Hepatocyte (in vitro differentiated cells): ENCODE data around the gene PKN3. TPM values are rescaled to one million over a fixed set of nuclear protein-coding genes. Genes with fewer than 3 reads are reported as not detected.

ENCODE experiments used
- DNase-seq: peaks from one replicate; pipeline ENCODE4 v3.0.0-alpha.2; 2016; ENCODE audit warnings: low spot score
- H2AFZ ChIP-seq: fragments of 200-600 bp; sonication (generic); 2 replicates; pipeline ENCODE4 v1.6.0; 2016; ENCODE audit warnings: antibody characterized with exemption, mild to moderate bottlenecking
- H3K27ac ChIP-seq: fragments of 200-600 bp; sonication (generic); 2 replicates; pipeline ENCODE4 v1.5.1; 2016; ENCODE audit warnings: mild to moderate bottlenecking
- H3K27me3 ChIP-seq: fragments of 200-600 bp; sonication (generic); 2 replicates; pipeline ENCODE4 v1.6.1; 2016
- H3K36me3 ChIP-seq: fragments of 200-600 bp; sonication (generic); replicated peaks from 2 replicates; pipeline ENCODE4 v1.5.1; 2016; ENCODE audit warnings: low read depth; ENCODE audit not compliant: insufficient read depth
- H3K4me1 ChIP-seq: fragments of 200-600 bp; sonication (generic); 2 replicates; pipeline ENCODE4 v1.5.1; 2016; ENCODE audit warnings: mild to moderate bottlenecking, moderate library complexity; ENCODE audit not compliant: insufficient read depth
- H3K4me2 ChIP-seq: fragments of 200-600 bp; sonication (generic); 2 replicates; pipeline ENCODE4 v1.6.0; 2016
- H3K4me3 ChIP-seq: fragments of 200-600 bp; sonication (generic); 2 replicates; pipeline ENCODE4 v1.5.1; 2016; ENCODE audit warnings: mild to moderate bottlenecking
- H3K79me2 ChIP-seq: fragments of 200-600 bp; sonication (generic); 2 replicates; pipeline ENCODE4 v1.6.0; 2017; ENCODE audit warnings: mild to moderate bottlenecking
- H3K9me2 ChIP-seq: fragments of 200-600 bp; sonication (generic); replicated peaks from 2 replicates; pipeline ENCODE4 v1.6.0; 2017; ENCODE audit warnings: mild to moderate bottlenecking; ENCODE audit not compliant: insufficient read depth
- H3K9me3 ChIP-seq: fragments of 200-600 bp; sonication (generic); 2 replicates; pipeline ENCODE4 v1.5.1; 2016; ENCODE audit warnings: low read depth, mild to moderate bottlenecking
- H4K20me1 ChIP-seq: fragments of 200-600 bp; sonication (generic); 2 replicates; pipeline ENCODE4 v1.6.0; 2016; ENCODE audit warnings: mild to moderate bottlenecking; ENCODE audit not compliant: insufficient read depth, poor library complexity, severe bottlenecking
- EZH2 ChIP-seq: fragments of 200-600 bp; sonication (generic); IDR thresholded peaks from 2 replicates; pipeline ENCODE4 v1.6.1; 2016; ENCODE audit warnings: antibody characterized with exemption, mild to moderate bottlenecking, borderline replicate concordance
- EZH2phosphoT487 ChIP-seq: fragments of 200-600 bp; sonication (generic); IDR thresholded peaks from one replicate; pipeline ENCODE4 v1.6.1; 2018; ENCODE audit warnings: antibody characterized with exemption, mild to moderate bottlenecking, low read depth, moderate library complexity; ENCODE audit not compliant: unreplicated experiment, severe bottlenecking
- WGBS: methylation state at CpG from one replicate; pipeline ENCODE4 v1.1.6; 2016; ENCODE audit warnings: low lambda C conversion rate; ENCODE audit errors: missing lambda C conversion rate; 5-methylcytosine and 5-hydroxymethylcytosine counted together
- polyA plus RNA-seq: library from polyadenylated mRNA; unstranded; fragments of >200 nt; fragmentation: Nextera tagmentation; extraction: Ambion mirVana; gene quantifications from 2 replicates; pipeline ENCODE4 v1.2.1, GENCODE V29; 2016
- small RNA-seq: library from RNA; depleted of rRNA; stranded (forward); fragments of <200 nt; gene quantifications from one replicate; pipeline ENCODE3, GENCODE V24; 2014
- total RNA-seq: library from RNA; depleted of rRNA; stranded (reverse); fragments of >200 nt; gene quantifications from 2 replicates; pipeline ENCODE4 v1.2.3, GENCODE V29; 2014
- TF ChIP-seq, protein P1 (sequence below): fragments of 200-600 bp; sonication (generic); IDR thresholded peaks from 2 replicates; pipeline ENCODE4 v1.5.1; 2016; ENCODE audit warnings: antibody characterized with exemption, mild to moderate bottlenecking; ENCODE audit not compliant: poor library complexity

Gene PKN3
- total and polyA plus RNA-seq, 2 experiments from 2014 or later: 3.7 to 4.5 TPM

DNA sequence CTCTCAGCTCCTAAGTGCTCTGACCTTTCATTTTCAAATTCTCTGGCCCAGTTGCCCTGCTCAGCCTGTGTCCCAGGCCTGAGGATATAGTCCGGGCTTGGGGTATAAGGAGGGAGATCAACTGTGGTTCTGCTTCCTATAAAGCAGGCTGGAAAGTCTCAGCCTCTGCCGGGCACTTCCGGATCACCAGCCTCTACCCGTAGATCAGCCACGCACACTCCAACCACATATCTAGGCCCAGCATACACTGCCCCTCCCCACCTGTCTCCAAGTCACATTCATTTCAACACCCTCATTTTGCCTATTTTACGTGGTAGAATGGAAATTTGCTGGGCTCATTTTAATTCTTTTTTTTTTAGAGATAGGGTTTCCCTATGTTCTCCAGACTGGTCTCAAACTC lies 66.3 kb downstream of the PKN3 start:
- Histone ChIP-seq H3K4me1 (peaks cover 2% of the 10 kb centered on the region), H3K27me3 (no peaks in the 10 kb centered on the region), H3K4me2 (no peak overlapping the region), H3K27ac (no peak overlapping the region), H4K20me1 (peaks cover 3% of the 10 kb centered on the region), H2AFZ (no peak overlapping the region), H3K36me3 (no peaks in the 10 kb centered on the region), H3K9me2 (no peaks in the 10 kb centered on the region), H3K79me2 (peaks cover 50% of the 10 kb centered on the region), H3K4me3 (no peak overlapping the region), H3K9me3 (no peaks in the 10 kb centered on the region)
- TF ChIP-seq, protein P1, sequence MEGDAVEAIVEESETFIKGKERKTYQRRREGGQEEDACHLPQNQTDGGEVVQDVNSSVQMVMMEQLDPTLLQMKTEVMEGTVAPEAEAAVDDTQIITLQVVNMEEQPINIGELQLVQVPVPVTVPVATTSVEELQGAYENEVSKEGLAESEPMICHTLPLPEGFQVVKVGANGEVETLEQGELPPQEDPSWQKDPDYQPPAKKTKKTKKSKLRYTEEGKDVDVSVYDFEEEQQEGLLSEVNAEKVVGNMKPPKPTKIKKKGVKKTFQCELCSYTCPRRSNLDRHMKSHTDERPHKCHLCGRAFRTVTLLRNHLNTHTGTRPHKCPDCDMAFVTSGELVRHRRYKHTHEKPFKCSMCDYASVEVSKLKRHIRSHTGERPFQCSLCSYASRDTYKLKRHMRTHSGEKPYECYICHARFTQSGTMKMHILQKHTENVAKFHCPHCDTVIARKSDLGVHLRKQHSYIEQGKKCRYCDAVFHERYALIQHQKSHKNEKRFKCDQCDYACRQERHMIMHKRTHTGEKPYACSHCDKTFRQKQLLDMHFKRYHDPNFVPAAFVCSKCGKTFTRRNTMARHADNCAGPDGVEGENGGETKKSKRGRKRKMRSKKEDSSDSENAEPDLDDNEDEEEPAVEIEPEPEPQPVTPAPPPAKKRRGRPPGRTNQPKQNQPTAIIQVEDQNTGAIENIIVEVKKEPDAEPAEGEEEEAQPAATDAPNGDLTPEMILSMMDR: no peak
- TF ChIP-seq EZH2 (no peak), EZH2phosphoT487 (no peak)
- WGBS: 96% methylated on average over 6 of the region's 6 CpGs
- no peak for DNase-seq

Small RNA genes within 50 kb of the gene (small RNA-seq; reads per million reads assigned to genes)
- gene RF00017 (not detected), gene RN7SL560P (not detected)

Other genes starting within 250 kb of the PKN3 start
- 18.5 and 20.5 TPM in 2 replicates for gene ODF2, start 246.5 kb upstream of the PKN3 start, total RNA-seq
- gene ODF2, start 246.5 kb upstream of the PKN3 start, polyA plus RNA-seq: 18.4 and 25.4 TPM in 2 replicates
- 19.5 and 22.6 TPM in 2 replicates for gene GLE1, start 197.8 kb upstream of the PKN3 start, total RNA-seq
- gene GLE1, start 197.8 kb upstream of the PKN3 start, polyA plus RNA-seq: 13.3 and 15.1 TPM in 2 replicates
- 182 and 184 TPM in 2 replicates for gene SPTAN1, start 149.9 kb upstream of the PKN3 start, total RNA-seq
- gene SPTAN1, start 149.9 kb upstream of the PKN3 start, polyA plus RNA-seq: 123 and 144 TPM in 2 replicates
- 32.4 and 39.9 TPM in 2 replicates for gene DYNC2I2, start 45.7 kb upstream of the PKN3 start, total RNA-seq
- 78.7 and 91.8 TPM in 2 replicates for gene DYNC2I2, start 45.7 kb upstream of the PKN3 start, polyA plus RNA-seq
- gene SET, start 13.3 kb upstream of the PKN3 start, total RNA-seq: 343 and 416 TPM in 2 replicates
- 213 and 217 TPM in 2 replicates for gene SET, start 13.3 kb upstream of the PKN3 start, polyA plus RNA-seq
- gene ZDHHC12, start 21.6 kb downstream of the PKN3 start, total RNA-seq: 26.2 and 33.5 TPM in 2 replicates
- 76.3 and 84.9 TPM in 2 replicates for gene ZDHHC12, start 21.6 kb downstream of the PKN3 start, polyA plus RNA-seq
- 26.0 and 38.9 TPM in 2 replicates for gene ZER1, start 69.4 kb downstream of the PKN3 start, total RNA-seq
- 24.4 and 25.1 TPM in 2 replicates for gene ZER1, start 69.4 kb downstream of the PKN3 start, polyA plus RNA-seq
- 21.4 and 39.3 TPM in 2 replicates for gene TBC1D13, start 84.8 kb downstream of the PKN3 start, total RNA-seq
- gene TBC1D13, start 84.8 kb downstream of the PKN3 start, polyA plus RNA-seq: 20.4 and 25.2 TPM in 2 replicates
- 18.9 and 22.5 TPM in 2 replicates for gene ENDOG, start 116.0 kb downstream of the PKN3 start, total RNA-seq
- 32.6 and 37.4 TPM in 2 replicates for gene ENDOG, start 116.0 kb downstream of the PKN3 start, polyA plus RNA-seq
- gene SPOUT1, start 127.3 kb downstream of the PKN3 start, total RNA-seq: 21.9 and 27.3 TPM in 2 replicates
- gene SPOUT1, start 127.3 kb downstream of the PKN3 start, polyA plus RNA-seq: 38.5 and 59.6 TPM in 2 replicates
- 5.1 and 7.9 TPM in 2 replicates for gene KYAT1, start 179.4 kb downstream of the PKN3 start, total RNA-seq
- 8.4 and 8.7 TPM in 2 replicates for gene KYAT1, start 179.4 kb downstream of the PKN3 start, polyA plus RNA-seq
- gene LRRC8A, start 179.6 kb downstream of the PKN3 start, total RNA-seq: 28.8 and 30.7 TPM in 2 replicates
- 46.8 and 55.6 TPM in 2 replicates for gene LRRC8A, start 179.6 kb downstream of the PKN3 start, polyA plus RNA-seq
- gene PHYHD1, start 218.5 kb downstream of the PKN3 start, total RNA-seq: 12.6 and 20.3 TPM in 2 replicates
- 25.7 and 32.3 TPM in 2 replicates for gene PHYHD1, start 218.5 kb downstream of the PKN3 start, polyA plus RNA-seq
- gene DOLK, start 245.1 kb downstream of the PKN3 start, total RNA-seq: 30.2 and 34.2 TPM in 2 replicates
- 37.4 and 45.0 TPM in 2 replicates for gene DOLK, start 245.1 kb downstream of the PKN3 start, polyA plus RNA-seq
- gene NUP188, start 245.2 kb downstream of the PKN3 start, total RNA-seq: 24.4 and 28.1 TPM in 2 replicates
- gene NUP188, start 245.2 kb downstream of the PKN3 start, polyA plus RNA-seq: 28.1 and 31.2 TPM in 2 replicates